ENCODE results near the gene SLC25A24. TPM values are rescaled to one million over a fixed set of nuclear protein-coding genes. Genes with fewer than 3 reads are reported as not detected.
"Not testable (repeated sequence)": the region's sequence is repeated elsewhere in the genome, so short reads cannot be mapped to it uniquely, and the experiment has no call there.

SLC25A24 gene
- total RNA-seq, 1 donor from 2014 or later = 39.8 TPM

DNA sequence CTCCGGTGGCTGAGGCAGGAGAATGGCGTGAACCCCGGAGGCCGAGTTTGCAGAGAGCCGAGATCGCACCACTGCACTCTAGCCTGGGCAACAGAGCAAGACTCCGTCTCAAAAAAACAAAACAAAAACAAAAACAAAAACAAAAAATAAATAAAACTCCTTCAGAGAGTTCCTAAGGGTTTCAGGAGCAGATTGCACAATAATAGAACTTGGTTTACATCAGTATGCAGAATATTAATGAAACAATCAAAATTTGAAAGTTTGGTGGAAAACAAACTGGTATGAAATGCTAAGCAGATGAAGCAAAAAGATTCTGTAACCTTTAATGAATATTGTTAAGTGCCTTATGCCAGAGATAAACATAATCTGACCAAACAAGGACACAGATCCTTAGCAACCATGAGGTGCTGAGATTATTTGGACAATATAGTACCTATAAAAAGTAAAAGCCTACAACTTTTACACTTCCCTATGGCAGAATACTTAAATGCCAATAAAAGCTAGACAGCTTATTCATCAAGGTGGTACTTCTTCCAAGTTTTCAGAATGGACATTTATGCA lies 41.2 kb downstream of the SLC25A24 start:
- no peak for DNase-seq (ENCODE audit: low read depth)
- TF ChIP-seq, protein P1, sequence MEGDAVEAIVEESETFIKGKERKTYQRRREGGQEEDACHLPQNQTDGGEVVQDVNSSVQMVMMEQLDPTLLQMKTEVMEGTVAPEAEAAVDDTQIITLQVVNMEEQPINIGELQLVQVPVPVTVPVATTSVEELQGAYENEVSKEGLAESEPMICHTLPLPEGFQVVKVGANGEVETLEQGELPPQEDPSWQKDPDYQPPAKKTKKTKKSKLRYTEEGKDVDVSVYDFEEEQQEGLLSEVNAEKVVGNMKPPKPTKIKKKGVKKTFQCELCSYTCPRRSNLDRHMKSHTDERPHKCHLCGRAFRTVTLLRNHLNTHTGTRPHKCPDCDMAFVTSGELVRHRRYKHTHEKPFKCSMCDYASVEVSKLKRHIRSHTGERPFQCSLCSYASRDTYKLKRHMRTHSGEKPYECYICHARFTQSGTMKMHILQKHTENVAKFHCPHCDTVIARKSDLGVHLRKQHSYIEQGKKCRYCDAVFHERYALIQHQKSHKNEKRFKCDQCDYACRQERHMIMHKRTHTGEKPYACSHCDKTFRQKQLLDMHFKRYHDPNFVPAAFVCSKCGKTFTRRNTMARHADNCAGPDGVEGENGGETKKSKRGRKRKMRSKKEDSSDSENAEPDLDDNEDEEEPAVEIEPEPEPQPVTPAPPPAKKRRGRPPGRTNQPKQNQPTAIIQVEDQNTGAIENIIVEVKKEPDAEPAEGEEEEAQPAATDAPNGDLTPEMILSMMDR (IDR thresholded peaks at IDR 0.05; ENCODE audit: insufficient read depth, low read length, severe bottlenecking) = no peak
- no peak for FAIRE-seq
- Histone ChIP-seq H3K27me3 (ENCODE audit: control insufficient read depth, insufficient read depth, low read length) (no peaks in the 10 kb centered on the region), H3K36me3 (ENCODE audit: control insufficient read depth, insufficient read depth, low read length) (peaks cover 2% of the 10 kb centered on the region), H3K4me3 (ENCODE audit: low read depth, low read length) (no peak overlapping the region)

DNA sequence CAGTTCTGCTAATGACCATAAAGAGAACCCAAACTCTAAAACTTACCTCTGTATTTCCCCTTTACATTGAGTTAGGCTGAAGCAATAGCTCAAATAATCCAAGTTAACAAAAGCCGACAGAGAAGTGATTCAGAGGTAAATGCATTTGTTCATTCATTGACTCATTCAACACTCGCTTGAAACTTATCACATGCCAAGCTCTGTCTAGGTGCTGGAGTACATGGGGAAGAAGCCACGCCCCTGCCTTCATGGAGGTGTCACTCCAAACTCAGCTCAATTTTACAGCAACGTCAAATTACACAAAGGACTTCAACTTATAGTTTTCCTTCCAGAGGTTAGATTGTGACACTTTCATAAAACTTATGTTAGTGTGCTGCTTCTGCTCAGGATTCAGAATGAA lies 45.8 kb downstream of the SLC25A24 start:
- DNase-seq (ENCODE audit: low read depth) (peak; percentile 92), FAIRE-seq (no peak)
- Histone ChIP-seq H3K27me3 (ENCODE audit: control insufficient read depth, insufficient read depth, low read length) (no peaks in the 10 kb centered on the region), H3K4me3 (ENCODE audit: low read depth, low read length) (no peak overlapping the region), H3K36me3 (ENCODE audit: control insufficient read depth, insufficient read depth, low read length) (peaks cover 8% of the 10 kb centered on the region)
- TF ChIP-seq, protein P1 (IDR thresholded peaks at IDR 0.05; ENCODE audit: insufficient read depth, low read length, severe bottlenecking) = no peak

DNA sequence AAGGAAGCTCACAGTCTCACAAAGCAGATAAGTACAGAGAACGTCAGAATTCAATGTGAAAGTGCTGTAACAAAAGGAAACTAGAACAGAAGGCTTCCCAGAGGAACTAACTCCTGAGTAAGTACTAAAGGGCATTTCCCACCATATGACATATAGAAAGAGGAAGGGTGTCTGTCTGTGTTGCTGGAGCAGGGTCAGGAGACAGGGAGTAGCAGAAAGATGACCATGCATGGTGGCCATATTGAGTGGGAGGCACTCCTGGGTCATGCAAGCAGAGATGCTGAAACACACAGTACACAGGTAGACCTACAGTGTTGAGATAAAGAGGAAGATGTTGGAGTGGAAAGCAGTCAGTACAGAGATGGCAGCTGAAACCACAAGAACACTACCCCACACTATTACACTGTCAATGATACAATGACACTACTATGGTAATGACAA lies 47.3 kb downstream of the SLC25A24 start:
- H3K27me3 ChIP-seq (ENCODE audit: control insufficient read depth, insufficient read depth, low read length) = no peaks in the 10 kb centered on the region
- TF ChIP-seq, protein P1 (IDR thresholded peaks at IDR 0.05; ENCODE audit: insufficient read depth, low read length, severe bottlenecking) = no peak
- no peak for FAIRE-seq
- H3K36me3 ChIP-seq (ENCODE audit: control insufficient read depth, insufficient read depth, low read length) = peaks cover 10% of the 10 kb centered on the region
- DNase-seq (ENCODE audit: low read depth) = no peak
- H3K4me3 ChIP-seq (ENCODE audit: low read depth, low read length) = no peak overlapping the region

DNA sequence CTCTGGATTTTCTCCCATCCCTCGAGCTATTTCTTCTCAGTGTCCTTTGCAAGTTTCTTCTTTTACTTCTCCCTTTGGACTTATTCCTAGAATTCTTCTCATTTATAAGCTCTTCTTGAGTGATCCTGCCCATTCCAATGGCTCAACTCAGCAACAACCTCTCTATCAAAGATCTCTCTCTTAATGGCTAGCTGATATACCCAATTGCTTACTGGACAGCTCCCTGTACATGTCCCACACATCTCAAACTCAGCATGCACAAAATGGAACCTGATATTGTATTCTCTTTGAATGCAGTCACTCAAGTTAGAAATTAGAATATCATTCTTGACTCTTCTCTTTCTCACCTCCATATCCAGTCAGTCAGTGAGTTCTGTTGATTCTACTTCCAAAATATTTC lies 48.6 kb downstream of the SLC25A24 start:
- no peaks in the 10 kb centered on the region for H3K27me3 ChIP-seq (ENCODE audit: control insufficient read depth, insufficient read depth, low read length)
- peaks cover 9% of the 10 kb centered on the region for H3K36me3 ChIP-seq (ENCODE audit: control insufficient read depth, insufficient read depth, low read length)
- no peak overlapping the region for H3K4me3 ChIP-seq (ENCODE audit: low read depth, low read length)
- FAIRE-seq = no peak
- TF ChIP-seq, protein P1 (IDR thresholded peaks at IDR 0.05; ENCODE audit: insufficient read depth, low read length, severe bottlenecking) = no peak
- DNase-seq (ENCODE audit: low read depth) = no peak

DNA sequence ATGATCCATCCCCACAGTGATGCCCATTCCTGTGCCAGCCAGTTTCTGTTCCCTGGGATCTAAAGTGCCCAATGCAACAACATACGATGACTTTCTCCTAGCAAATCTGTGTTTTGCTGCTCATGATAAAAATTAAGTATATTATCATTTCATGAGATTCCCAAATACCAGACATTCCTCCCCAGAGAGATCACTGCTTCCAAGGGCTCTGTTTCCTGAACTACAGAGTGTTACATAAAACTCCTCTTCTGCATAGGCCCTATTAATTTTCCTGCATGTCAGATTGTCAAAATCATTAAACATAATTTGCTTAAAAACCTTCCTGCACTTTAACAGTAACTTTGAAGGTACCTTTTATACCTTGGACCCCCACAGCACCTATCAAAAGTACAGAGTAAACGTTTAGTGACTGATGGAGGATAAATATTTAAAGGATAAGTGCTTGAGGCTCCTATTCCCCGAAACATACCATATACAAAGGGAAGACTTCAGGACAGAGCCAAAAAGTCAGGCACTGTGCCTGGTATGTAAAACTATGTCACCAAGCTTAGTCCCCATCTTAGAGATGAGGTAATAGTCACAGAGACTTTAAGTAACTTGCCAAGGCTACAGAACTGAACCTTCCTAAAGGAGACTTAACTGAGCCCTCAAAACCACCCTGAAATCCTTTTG lies 50.2 kb downstream of the SLC25A24 start:
- H3K4me3 ChIP-seq (ENCODE audit: low read depth, low read length) = no peak overlapping the region
- H3K36me3 ChIP-seq (ENCODE audit: control insufficient read depth, insufficient read depth, low read length) = peaks cover 9% of the 10 kb centered on the region
- DNase-seq (ENCODE audit: low read depth) = no peak
- TF ChIP-seq, protein P1 (IDR thresholded peaks at IDR 0.05; ENCODE audit: insufficient read depth, low read length, severe bottlenecking) = no peak
- H3K27me3 ChIP-seq (ENCODE audit: control insufficient read depth, insufficient read depth, low read length) = no peaks in the 10 kb centered on the region
- FAIRE-seq = no peak

DNA sequence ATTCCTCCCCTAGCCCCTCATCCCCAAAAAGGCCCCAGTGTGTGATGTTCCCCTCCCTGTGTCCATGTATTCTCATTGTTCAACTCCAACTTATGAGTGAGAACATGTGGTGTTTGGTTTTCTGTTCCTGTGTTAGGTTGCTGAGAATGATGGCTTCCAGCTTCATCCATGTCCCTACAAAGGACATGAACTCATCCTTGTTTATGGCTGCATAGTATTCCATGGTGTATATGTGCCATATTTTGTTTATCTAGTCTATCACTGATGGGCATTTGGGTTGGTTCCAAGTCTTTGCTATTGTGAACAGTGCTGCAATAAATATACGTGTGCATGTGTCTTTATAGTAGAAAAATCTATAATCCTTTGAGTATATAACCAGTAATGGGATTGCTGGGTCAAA lies 55.6 kb downstream of the SLC25A24 start:
- H3K4me3 ChIP-seq (ENCODE audit: low read depth, low read length); DNase-seq (ENCODE audit: low read depth); FAIRE-seq; H3K27me3 ChIP-seq (ENCODE audit: control insufficient read depth, insufficient read depth, low read length); H3K36me3 ChIP-seq (ENCODE audit: control insufficient read depth, insufficient read depth, low read length): not testable (repeated sequence)
